Panc1 (cell line): ENCODE data around the gene GLIPR1. TPM values are rescaled to one million over a fixed set of nuclear protein-coding genes. Genes with fewer than 3 reads are reported as not detected.

Experiments
- ATAC-seq: fragments of 200-7000 bp; cut with Tn5 transposase; 2 replicates; pipeline ENCODE4 v1.9.1; 2020; ENCODE audit warnings: mild to moderate bottlenecking, moderate library complexity
- BruUV-seq: library from RNA; stranded (reverse); fragments of 400-500 nt; replicated peaks from 2 replicates; lab custom pipeline; 2021; lab: Mats Ljungman, UMichigan
- CTCF ChIA-PET: fragments of 300-600 bp; sonication (Branson Sonifier 250); formaldehyde crosslinking; loops from one replicate; lab custom pipeline; 2022; ENCODE audit warnings: antibody characterized with exemption; lab: Charles Lee
- POLR2A ChIA-PET: fragments of 300-600 bp; sonication (Branson Sonifier 250); formaldehyde crosslinking; loops from one replicate; lab custom pipeline; 2022; ENCODE audit warnings: antibody characterized with exemption; lab: Charles Lee
- DNase-seq: peaks from one replicate; pipeline ENCODE4 v3.0.0-alpha.2; 2010; ENCODE audit warnings: low read depth, low spot score
- H3K27ac ChIP-seq: 2 replicates; pipeline ENCODE4 v1.5.1; 2011; ENCODE audit warnings: mild to moderate bottlenecking, low read length, inconsistent platforms
- H3K27me3 ChIP-seq: fragments of 200-500 bp; sonication (Bioruptor generic); 2 replicates; pipeline ENCODE4 v1.6.0; 2014; ENCODE audit warnings: low read length, inconsistent platforms; ENCODE audit not compliant: control insufficient read depth, insufficient read depth
- H3K36me3 ChIP-seq: fragments of 200-500 bp; sonication (Bioruptor generic); 2 replicates; pipeline ENCODE4 v1.5.1; 2014; ENCODE audit warnings: inconsistent platforms, mild to moderate bottlenecking, low read length, moderate library complexity; ENCODE audit not compliant: control insufficient read depth, insufficient read depth
- H3K4me1 ChIP-seq: 2 replicates; pipeline ENCODE4 v1.5.1; 2011; ENCODE audit warnings: inconsistent platforms, mild to moderate bottlenecking, low read length, moderate library complexity; ENCODE audit not compliant: control insufficient read depth, insufficient read depth
- H3K4me3 ChIP-seq, 2 experiments: 2 replicates each; pipeline ENCODE4 v1.5.1; 2011 to 2012; ENCODE audit warnings: low read depth in 2 of 2, low read length in 2 of 2, mild to moderate bottlenecking in 2 of 2, inconsistent platforms in 1 of 2, moderate library complexity in 1 of 2
- H3K9me3 ChIP-seq: fragments of 200-500 bp; sonication (Bioruptor generic); 2 replicates; pipeline ENCODE4 v1.5.1; 2014; ENCODE audit warnings: low read depth, mild to moderate bottlenecking, inconsistent platforms, low read length, moderate library complexity; ENCODE audit not compliant: control insufficient read depth, insufficient read depth
- POLR2AphosphoS5 ChIP-seq: IDR thresholded peaks from 2 replicates; pipeline ENCODE4 v1.6.1; 2012; ENCODE audit warnings: mild to moderate bottlenecking, low read depth, low read length, moderate library complexity
- REST ChIP-seq, 2 experiments: IDR thresholded peaks; 2 replicates each; pipeline ENCODE4 v1.6.1; 2011 to 2012; ENCODE audit warnings: low read depth in 2 of 2, control low read depth in 1 of 2, low read length in 1 of 2, mild to moderate bottlenecking in 1 of 2, moderate library complexity in 1 of 2; ENCODE audit not compliant: insufficient read depth in 1 of 2
- SIN3A ChIP-seq: IDR thresholded peaks from 2 replicates; pipeline ENCODE4 v1.6.1; 2012; ENCODE audit warnings: low read depth, mild to moderate bottlenecking, low read length, moderate library complexity, borderline replicate concordance; ENCODE audit not compliant: insufficient read depth
- TCF7L2 ChIP-seq: IDR thresholded peaks from 2 replicates; pipeline ENCODE4 v1.6.1; 2011; ENCODE audit warnings: mild to moderate bottlenecking, low read depth, low read length, inconsistent platforms
- in situ Hi-C: cut with HindIII; loops from 2 replicates; pipeline ENCODE4 v1.10.0; 2016; ENCODE audit warnings: low sequenced_read_pairs, low pct_unique_long_range_greater_than_20kb
- intact Hi-C: fragments of 100-400 bp; cut with micrococcal nuclease; formaldehyde crosslinking; loops from one replicate; pipeline ENCODE4 v1.10.0; 2022; ENCODE audit not compliant: unreplicated experiment
- total RNA-seq: library from RNA; stranded (reverse); gene quantifications from one replicate; pipeline ENCODE4 v1.2.1, GENCODE V29; 2021; ENCODE audit not compliant: unreplicated experiment
- TF ChIP-seq, protein P1 (sequence below): fragments of 450-650 bp; IDR thresholded peaks from 2 replicates; pipeline ENCODE4 v1.5.1; 2017; ENCODE audit warnings: mild to moderate bottlenecking

Gene GLIPR1
- total RNA-seq, 1 experiment from 2014 or later: 11.5 TPM

DNA sequence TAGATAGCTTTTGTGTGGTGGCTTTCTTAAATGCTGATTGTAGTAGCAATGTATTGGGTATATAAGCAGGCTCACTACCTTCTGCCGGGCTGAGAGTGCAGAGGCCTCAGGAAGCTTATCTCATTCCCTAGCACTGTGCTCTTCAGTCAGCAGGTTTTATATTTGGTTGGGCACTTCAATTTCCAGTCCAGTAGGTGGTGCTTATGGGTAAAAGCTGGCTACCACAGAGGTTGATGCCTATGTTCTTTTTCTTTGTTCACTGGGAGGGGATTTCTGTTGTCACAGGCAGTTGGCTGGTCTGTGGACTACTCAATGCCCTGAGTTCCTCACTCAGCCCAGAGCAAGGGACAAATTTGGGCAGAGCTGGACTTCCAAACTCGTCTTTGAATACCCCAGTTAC, 43.0 kb upstream of the GLIPR1 start:
- ATAC-seq (no peak), DNase-seq (no peak)
- POLR2A ChIA-PET: no interaction called here
- no peaks in the 10 kb centered on the region for H3K4me1 ChIP-seq
- no TSS peak for BruUV-seq
- no peaks in the 10 kb centered on the region for H3K36me3 ChIP-seq
- H3K4me3 ChIP-seq: no peak overlapping the region
- no peaks in the 10 kb centered on the region for H3K27me3 ChIP-seq
- in situ Hi-C loops (no loop called here), intact Hi-C loops (no loop called here)
- CTCF ChIA-PET: no interaction called here
- peaks cover 15% of the 10 kb centered on the region; the same call in 1 of the 2 replicates for H3K9me3 ChIP-seq
- no peak for TF ChIP-seq TCF7L2
- H3K27ac ChIP-seq: no peak overlapping the region

DNA sequence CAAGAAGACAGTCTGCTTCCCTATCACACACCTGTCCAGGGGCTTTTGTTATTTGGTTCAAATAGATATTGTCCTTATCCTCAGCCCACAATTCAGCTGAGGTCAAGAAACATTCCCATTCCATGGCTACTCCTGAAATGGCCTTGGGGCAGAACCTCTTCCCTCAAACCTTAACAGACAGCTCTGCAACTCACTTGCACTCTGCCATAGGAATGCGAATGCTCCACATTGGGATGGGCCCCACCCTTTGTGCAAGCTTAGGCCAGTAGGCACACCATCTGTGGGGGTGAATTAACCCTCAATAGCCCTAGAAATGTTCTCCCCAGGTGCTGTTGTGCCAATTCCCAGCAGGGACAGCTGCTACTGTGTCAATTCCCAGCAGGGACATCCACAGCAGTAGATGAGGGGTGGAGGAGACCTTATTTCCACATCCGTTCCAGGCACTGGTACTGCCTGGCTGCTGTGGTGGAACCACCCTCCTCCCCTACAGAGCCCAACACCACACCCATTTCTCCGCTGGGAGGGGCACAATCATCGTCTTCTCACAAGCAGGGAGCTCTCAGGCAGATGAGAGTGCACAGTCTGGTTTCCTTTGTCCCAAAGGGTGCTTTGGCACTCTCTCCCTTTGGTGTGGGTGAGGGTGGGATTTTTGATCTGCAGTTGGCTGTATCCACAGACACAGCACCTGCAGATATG, 42.3 kb upstream of the GLIPR1 start:
- Histone ChIP-seq H3K4me3 (no peak overlapping the region), H3K4me1 (no peaks in the 10 kb centered on the region), H3K27me3 (no peaks in the 10 kb centered on the region), H3K27ac (no peak overlapping the region), H3K36me3 (no peaks in the 10 kb centered on the region), H3K9me3 (peaks cover 15% of the 10 kb centered on the region; the same call in 1 of the 2 replicates)
- BruUV-seq: no TSS peak
- ChIA-PET POLR2A (no interaction called here), CTCF (no interaction called here)
- ATAC-seq (no peak), DNase-seq (no peak)
- intact Hi-C loops: no loop called here
- no peak for TF ChIP-seq POLR2AphosphoS5
- TF ChIP-seq, protein P1, sequence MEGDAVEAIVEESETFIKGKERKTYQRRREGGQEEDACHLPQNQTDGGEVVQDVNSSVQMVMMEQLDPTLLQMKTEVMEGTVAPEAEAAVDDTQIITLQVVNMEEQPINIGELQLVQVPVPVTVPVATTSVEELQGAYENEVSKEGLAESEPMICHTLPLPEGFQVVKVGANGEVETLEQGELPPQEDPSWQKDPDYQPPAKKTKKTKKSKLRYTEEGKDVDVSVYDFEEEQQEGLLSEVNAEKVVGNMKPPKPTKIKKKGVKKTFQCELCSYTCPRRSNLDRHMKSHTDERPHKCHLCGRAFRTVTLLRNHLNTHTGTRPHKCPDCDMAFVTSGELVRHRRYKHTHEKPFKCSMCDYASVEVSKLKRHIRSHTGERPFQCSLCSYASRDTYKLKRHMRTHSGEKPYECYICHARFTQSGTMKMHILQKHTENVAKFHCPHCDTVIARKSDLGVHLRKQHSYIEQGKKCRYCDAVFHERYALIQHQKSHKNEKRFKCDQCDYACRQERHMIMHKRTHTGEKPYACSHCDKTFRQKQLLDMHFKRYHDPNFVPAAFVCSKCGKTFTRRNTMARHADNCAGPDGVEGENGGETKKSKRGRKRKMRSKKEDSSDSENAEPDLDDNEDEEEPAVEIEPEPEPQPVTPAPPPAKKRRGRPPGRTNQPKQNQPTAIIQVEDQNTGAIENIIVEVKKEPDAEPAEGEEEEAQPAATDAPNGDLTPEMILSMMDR: no peak
- no peak for TF ChIP-seq TCF7L2
- no peak for TF ChIP-seq REST (IDR thresholded peaks at IDR 0.05; ENCODE audit: insufficient read depth in 1 of 2, low read depth in 2 of 2, low read length in 1 of 2)
- no peak for TF ChIP-seq SIN3A
- in situ Hi-C loops: no loop called here

DNA sequence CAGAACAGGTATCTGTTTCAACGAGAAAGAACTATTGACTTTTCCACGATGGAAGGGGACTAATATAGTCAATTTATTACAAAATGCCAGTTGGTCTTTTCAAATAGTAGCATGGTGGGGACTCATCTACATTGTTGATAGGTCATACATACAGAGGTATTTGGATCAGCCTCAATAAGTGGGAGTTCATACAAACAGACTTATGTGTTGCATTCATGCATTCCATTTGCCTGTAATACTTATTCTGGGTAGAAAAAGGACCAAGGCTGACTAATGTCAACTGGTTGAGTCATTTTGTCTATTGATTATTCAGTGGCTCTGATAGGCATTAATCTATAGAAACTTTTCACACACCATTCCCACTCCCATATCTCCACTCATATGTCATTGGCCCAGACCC, 41.5 kb upstream of the GLIPR1 start:
- intact Hi-C loops: no loop called here
- Histone ChIP-seq H3K27me3 (no peaks in the 10 kb centered on the region), H3K9me3 (peaks cover 15% of the 10 kb centered on the region; the same call in 1 of the 2 replicates), H3K4me1 (no peaks in the 10 kb centered on the region), H3K27ac (no peak overlapping the region), H3K36me3 (no peaks in the 10 kb centered on the region), H3K4me3 (no peak overlapping the region)
- ChIA-PET CTCF (no interaction called here), POLR2A (no interaction called here)
- no peak for TF ChIP-seq REST (IDR thresholded peaks at IDR 0.05; ENCODE audit: insufficient read depth in 1 of 2, low read depth in 2 of 2, low read length in 1 of 2)
- TF ChIP-seq, protein P1: no peak
- no peak for TF ChIP-seq POLR2AphosphoS5
- TF ChIP-seq TCF7L2: no peak
- TF ChIP-seq SIN3A: no peak
- ATAC-seq (no peak), DNase-seq (no peak)
- BruUV-seq: no TSS peak
- in situ Hi-C loops: no loop called here
